Dermis blood vessel endothelial cell (primary cell): ENCODE data around the gene DNAJB14. TPM values are rescaled to one million over a fixed set of nuclear protein-coding genes. Genes with fewer than 3 reads are reported as not detected.

ENCODE experiments used
- DNase-seq: peaks from one replicate; pipeline ENCODE4 v3.0.0; 2010
- total RNA-seq: library from RNA; depleted of rRNA; stranded (reverse); fragments of >200 nt; gene quantifications from 2 replicates; pipeline ENCODE4 v1.2.3, GENCODE V29; 2014

Gene DNAJB14
- total RNA-seq, 1 donor from 2014 or later, result 79.0 TPM

- no peak for DNase-seq
Observed at GRCh38 chr4:99943904-99944437, 2.4 kb downstream of the DNAJB14 start.

GRCh38 chr4:99938243-99938753 is 8.1 kb downstream of the DNAJB14 start:
- no peak for DNase-seq

GRCh38 chr4:99934891-99935290 is 11.5 kb downstream of the DNAJB14 start:
- DNase-seq, result no peak

- DNase-seq, result no peak
Observed at GRCh38 chr4:99927566-99927965, 18.9 kb downstream of the DNAJB14 start.

- no peak for DNase-seq
Observed at GRCh38 chr4:99921174-99921573, 25.2 kb downstream of the DNAJB14 start.

GRCh38 chr4:99918656-99919055 is 27.8 kb downstream of the DNAJB14 start:
- no peak for DNase-seq

- no peak for DNase-seq
Observed at GRCh38 chr4:99917575-99917974, 28.8 kb downstream of the DNAJB14 start.

GRCh38 chr4:99915449-99915848 is 31.0 kb downstream of the DNAJB14 start:
- no peak for DNase-seq

GRCh38 chr4:99894998-99895397 is 51.4 kb downstream of the DNAJB14 start:
- DNase-seq, result no peak

- peak; percentile 92 for DNase-seq
Observed at GRCh38 chr4:99894161-99894997, 52.0 kb downstream of the DNAJB14 start, which contains the start of gene LAMTOR3. TSS of gene LAMTOR3 (minus strand) at chr4:99894427. CDS start at chr4:99893963, 464 bp downstream.

GRCh38 chr4:99893839-99894160 is 52.6 kb downstream of the DNAJB14 start:
- no peak for DNase-seq

GRCh38 chr4:99893029-99893428 is 53.4 kb downstream of the DNAJB14 start:
- no peak for DNase-seq

GRCh38 chr4:99891351-99891750 is 55.1 kb downstream of the DNAJB14 start:
- DNase-seq, result no peak

GRCh38 chr4:99887837-99888236 is 58.6 kb downstream of the DNAJB14 start:
- no peak for DNase-seq

- peak; percentile 9 for DNase-seq
Observed at GRCh38 chr4:99886146-99886545, 60.3 kb downstream of the DNAJB14 start.

GRCh38 chr4:99885687-99886086 is 60.7 kb downstream of the DNAJB14 start:
- DNase-seq, result no peak

- DNase-seq, result peak; percentile 53
Observed at GRCh38 chr4:99885063-99885664, 61.3 kb downstream of the DNAJB14 start.

GRCh38 chr4:99879458-99879857 is 67.0 kb downstream of the DNAJB14 start:
- no peak for DNase-seq

- no peak for DNase-seq
Observed at GRCh38 chr4:99878604-99879003, 67.8 kb downstream of the DNAJB14 start.

GRCh38 chr4:99876946-99877345 is 69.5 kb downstream of the DNAJB14 start:
- DNase-seq, result no peak

GRCh38 chr4:99875071-99875470 is 71.3 kb downstream of the DNAJB14 start:
- no peak for DNase-seq

GRCh38 chr4:99872570-99872969 is 73.8 kb downstream of the DNAJB14 start:
- DNase-seq, result no peak

GRCh38 chr4:99868126-99868596 is 78.3 kb downstream of the DNAJB14 start:
- peak; percentile 3 for DNase-seq

GRCh38 chr4:99863804-99864203 is 82.6 kb downstream of the DNAJB14 start:
- DNase-seq, result peak; percentile 17
